ENCODE results near the gene MYCN.

- TF ChIP-seq, protein P1, sequence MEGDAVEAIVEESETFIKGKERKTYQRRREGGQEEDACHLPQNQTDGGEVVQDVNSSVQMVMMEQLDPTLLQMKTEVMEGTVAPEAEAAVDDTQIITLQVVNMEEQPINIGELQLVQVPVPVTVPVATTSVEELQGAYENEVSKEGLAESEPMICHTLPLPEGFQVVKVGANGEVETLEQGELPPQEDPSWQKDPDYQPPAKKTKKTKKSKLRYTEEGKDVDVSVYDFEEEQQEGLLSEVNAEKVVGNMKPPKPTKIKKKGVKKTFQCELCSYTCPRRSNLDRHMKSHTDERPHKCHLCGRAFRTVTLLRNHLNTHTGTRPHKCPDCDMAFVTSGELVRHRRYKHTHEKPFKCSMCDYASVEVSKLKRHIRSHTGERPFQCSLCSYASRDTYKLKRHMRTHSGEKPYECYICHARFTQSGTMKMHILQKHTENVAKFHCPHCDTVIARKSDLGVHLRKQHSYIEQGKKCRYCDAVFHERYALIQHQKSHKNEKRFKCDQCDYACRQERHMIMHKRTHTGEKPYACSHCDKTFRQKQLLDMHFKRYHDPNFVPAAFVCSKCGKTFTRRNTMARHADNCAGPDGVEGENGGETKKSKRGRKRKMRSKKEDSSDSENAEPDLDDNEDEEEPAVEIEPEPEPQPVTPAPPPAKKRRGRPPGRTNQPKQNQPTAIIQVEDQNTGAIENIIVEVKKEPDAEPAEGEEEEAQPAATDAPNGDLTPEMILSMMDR (IDR thresholded peaks at IDR 0.05; ENCODE audit: control extremely low read depth in 1 of 3, insufficient read depth in 1 of 3, low read depth in 1 of 3, low read length in 3 of 3): no peak
- no peak for TF ChIP-seq POLR2A (IDR thresholded peaks at IDR 0.05; ENCODE audit: control extremely low read depth in 1 of 2, low read depth in 2 of 2, low read length in 2 of 2)
- TF ChIP-seq RFX5 (IDR thresholded peaks at IDR 0.05; ENCODE audit: borderline replicate concordance, low read depth, low read length): no peak
- no peak for TF ChIP-seq TAF1 (IDR thresholded peaks at IDR 0.05; ENCODE audit: low read depth, low read length)
- TF ChIP-seq NRF1 (IDR thresholded peaks at IDR 0.05; ENCODE audit: low read depth, low read length): no peak
- TF ChIP-seq EGR1 (IDR thresholded peaks at IDR 0.05; ENCODE audit: borderline replicate concordance, low read depth, low read length): no peak
- TF ChIP-seq USF2 (IDR thresholded peaks at IDR 0.05; ENCODE audit: low read length): no peak
- TF ChIP-seq NANOG (IDR thresholded peaks at IDR 0.05; ENCODE audit: insufficient read depth, low read depth, low read length, poor library complexity, severe bottlenecking): no peak
- TF ChIP-seq RAD21 (IDR thresholded peaks at IDR 0.05 in 1 of 2, conservative IDR thresholded peaks at IDR 0.05 in 1 of 2; ENCODE audit: low read depth in 2 of 2, low read length in 2 of 2): no peak
- no peak for TF ChIP-seq ZNF274 (IDR thresholded peaks at IDR 0.05; ENCODE audit: borderline replicate concordance, extremely low read depth, low read length)
- no peak for TF ChIP-seq CHD1 (IDR thresholded peaks at IDR 0.05; ENCODE audit: low read depth, low read length)
- TF ChIP-seq, protein P2, sequence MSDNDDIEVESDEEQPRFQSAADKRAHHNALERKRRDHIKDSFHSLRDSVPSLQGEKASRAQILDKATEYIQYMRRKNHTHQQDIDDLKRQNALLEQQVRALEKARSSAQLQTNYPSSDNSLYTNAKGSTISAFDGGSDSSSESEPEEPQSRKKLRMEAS (IDR thresholded peaks at IDR 0.05): no peak
- TF ChIP-seq GABPA (IDR thresholded peaks at IDR 0.05; ENCODE audit: borderline replicate concordance, insufficient read depth, low read length): no peak
- no peak for TF ChIP-seq SIRT6 (IDR thresholded peaks at IDR 0.05; ENCODE audit: low read length)
Measured at GRCh38 chr2:15916336-15916735, 24.0 kb upstream of the MYCN start.
